GM12892 (cell line): ENCODE data around the gene SLC35F2.

Source experiments
- POLR2A ChIP-seq: IDR thresholded peaks from 2 replicates; pipeline ENCODE4 v1.6.1; 2011; ENCODE audit warnings: low read depth, low read length, control low read depth
- POLR2AphosphoS5 ChIP-seq: IDR thresholded peaks from 2 replicates; pipeline ENCODE4 v1.6.1; 2011; ENCODE audit warnings: low read depth, low read length, control low read depth

DNA sequence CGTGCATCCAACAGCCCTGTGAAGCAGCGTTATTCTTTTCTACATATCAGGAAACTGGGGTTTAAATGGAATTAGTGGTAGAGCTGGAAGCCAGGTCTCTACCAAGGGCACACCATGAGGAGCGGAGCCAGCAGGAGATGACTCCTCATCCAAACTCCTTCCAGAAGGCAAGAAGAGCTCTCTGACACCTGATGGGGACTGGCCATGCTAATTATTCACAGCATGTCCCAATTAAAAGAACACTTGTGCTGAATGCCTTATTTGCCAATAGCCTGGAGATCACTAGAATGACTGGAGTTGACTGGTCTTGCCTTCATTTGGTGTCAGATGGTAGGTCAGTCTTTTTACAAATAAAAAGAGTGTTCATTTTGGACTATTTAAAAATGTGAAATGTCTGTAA lies 113.9 kb downstream of the SLC35F2 start:
- no peak for TF ChIP-seq POLR2A
- no peak for TF ChIP-seq POLR2AphosphoS5
